Erythroblast (primary cell): ENCODE data around the gene CTNNA3.

Experiments used
- GATA1 ChIP-seq: IDR thresholded peaks from 2 replicates; pipeline ENCODE4 v1.6.1; 2011; ENCODE audit warnings: low read depth, mild to moderate bottlenecking, control low read depth, low read length, moderate library complexity
- POLR2A ChIP-seq: IDR thresholded peaks from 2 replicates; pipeline ENCODE4 v1.6.1; 2011; ENCODE audit warnings: mild to moderate bottlenecking, low read length

DNA sequence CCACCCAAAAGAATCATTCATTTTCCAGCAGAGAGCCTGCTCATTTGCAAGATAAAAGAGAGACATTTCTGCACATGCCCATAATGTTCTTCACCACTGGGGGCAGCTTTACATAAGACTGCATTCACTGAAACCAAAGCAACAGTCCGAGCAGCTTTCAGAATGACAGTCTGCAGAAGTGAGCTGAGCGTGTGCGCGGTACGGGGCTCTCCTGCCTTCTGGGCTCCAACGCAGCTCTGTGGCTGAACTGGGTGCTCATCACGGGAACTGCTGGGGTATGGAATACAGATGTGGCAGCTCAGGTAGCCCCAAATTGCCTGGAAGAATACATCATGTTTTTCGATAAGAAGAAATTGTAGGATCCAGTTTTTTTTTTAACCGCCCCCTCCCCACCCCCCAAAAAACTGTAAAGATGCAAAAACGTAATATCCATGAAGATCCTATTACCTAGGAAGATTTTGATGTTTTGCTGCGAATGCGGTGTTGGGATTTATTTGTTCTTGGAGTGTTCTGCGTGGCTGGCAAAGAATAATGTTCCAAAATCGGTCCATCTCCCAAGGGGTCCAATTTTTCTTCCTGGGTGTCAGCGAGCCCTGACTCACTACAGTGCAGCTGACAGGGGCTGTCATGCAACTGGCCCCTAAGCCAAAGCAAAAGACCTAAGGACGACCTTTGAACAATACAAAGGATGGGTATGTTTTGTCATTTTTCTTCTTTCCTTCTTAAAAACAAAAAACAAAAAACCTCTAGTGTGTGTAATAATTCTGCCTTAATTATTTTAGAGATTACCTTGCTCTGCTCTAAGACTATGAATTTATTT lies 769.9 kb downstream of the CTNNA3 start, which contains the start of gene LRRTM3:
- TF ChIP-seq POLR2A = no peak
- TF ChIP-seq GATA1 = no peak
